T-helper 22 cell (primary cell): Measurements from ENCODE around the gene DNAH12.
"Not testable (repeated sequence)": the region's sequence is repeated elsewhere in the genome, so short reads cannot be mapped to it uniquely, and the experiment has no call there.

Experiments
- DNase-seq: peaks from one replicate; pipeline ENCODE4 v3.0.0-alpha.2; 2020; ENCODE audit warnings: low read depth

The DNAH12 gene

GRCh38 chr3:57314204-57314603, 229.9 kb downstream of the DNAH12 start:
- no peak for DNase-seq

- DNase-seq, result no peak
Measured at GRCh38 chr3:57309769-57310360, 234.3 kb downstream of the DNAH12 start.

- not testable (repeated sequence) for DNase-seq
Measured at GRCh38 chr3:57303520-57303919, 240.6 kb downstream of the DNAH12 start.

- DNase-seq, result no peak
Measured at GRCh38 chr3:57298041-57298440, 246.1 kb downstream of the DNAH12 start.

DNA sequence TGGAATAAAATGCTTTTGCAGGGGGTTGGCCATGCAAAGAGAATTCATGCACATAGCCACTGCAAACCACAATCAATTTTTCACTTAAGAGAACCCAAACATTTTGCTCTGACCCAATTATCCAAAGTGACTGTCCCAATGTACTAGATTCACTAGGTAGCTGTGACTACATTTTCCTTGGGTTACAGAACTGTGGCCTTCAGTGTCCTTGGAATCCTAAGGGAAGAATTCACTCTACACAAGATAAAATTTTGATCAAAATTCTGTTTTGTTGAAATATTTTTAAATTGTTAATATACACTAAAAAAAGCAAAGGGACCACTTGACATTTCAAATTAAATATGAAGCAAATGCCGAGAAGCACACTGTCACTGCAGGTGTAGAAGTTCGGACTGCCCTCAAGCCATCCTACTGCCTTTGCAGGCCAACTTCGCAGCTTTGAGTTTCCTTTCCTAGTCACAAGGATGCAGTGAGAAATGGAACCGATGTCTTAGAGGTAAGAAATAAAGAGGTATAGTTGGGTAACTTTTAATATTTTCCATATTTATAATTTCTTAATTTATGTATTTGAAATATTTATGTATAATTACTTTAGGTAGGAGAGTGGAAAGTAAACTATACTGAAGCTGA, 251.1 kb downstream of the DNAH12 start:
- DNase-seq, result no peak

DNA sequence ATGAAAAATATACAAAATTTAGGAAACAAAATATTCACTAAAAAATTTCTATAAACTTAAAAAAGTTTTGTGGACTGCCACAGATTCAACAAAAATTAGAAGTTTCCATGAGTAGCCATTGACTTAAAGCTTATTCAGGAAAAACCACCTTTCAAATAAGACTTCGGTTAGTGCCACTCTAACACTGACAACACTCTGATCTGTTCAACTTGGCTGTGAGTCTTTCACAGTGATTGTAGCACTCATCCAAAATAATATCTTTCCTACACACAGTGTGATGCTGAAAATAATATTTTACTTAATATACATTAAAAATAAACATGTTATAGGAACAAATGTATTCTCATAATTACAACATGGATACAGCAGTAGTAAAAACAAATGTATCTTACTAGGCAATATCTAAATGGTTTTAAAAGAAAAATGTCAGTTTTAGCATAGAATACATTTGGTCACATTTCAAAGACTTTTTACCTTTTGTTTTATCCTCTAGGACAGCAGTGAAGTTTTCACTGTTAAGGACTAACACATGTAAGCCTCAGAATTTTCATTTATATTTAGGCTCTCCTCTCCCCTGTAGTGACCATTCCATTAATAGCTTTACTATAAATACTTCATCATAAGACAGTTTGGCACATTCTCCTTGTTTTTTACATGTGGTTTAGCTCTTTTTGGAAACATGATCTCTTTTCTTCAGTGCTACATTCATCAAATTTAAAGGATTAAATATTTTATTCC, 251.8 kb downstream of the DNAH12 start, which contains the start of gene ASB14:
Gene ASB14, minus strand, starts transcription at position 527 of the 738 bp plus-strand sequence. CDS start 652 bp downstream, outside the sequence.
- DNase-seq, result no peak

DNA sequence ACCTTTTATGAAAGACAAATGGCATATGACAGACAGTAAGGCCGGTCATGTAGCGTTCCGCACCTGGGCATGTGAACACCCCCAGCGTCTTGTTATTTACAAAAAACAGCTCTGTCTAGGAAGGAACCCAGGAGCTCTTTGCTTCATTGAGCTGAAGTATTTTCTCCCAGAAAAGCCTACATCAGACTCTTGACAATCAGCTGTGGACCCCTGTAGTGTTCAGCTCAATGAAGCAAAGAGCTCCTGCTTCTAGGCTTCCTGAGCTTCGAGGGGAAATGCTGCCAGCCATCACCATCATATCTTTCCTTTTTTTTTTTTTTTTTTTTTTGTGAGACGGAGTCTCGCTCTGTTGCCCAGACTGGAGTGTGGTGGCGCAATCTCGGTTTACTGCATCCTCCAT, 255.7 kb downstream of the DNAH12 start:
- DNase-seq, result no peak

GRCh38 chr3:57287205-57287604, 256.9 kb downstream of the DNAH12 start:
- no peak for DNase-seq

- no peak for DNase-seq
Measured at GRCh38 chr3:57283334-57283733, 260.8 kb downstream of the DNAH12 start.

- no peak for DNase-seq
Measured at GRCh38 chr3:57281715-57282114, 262.4 kb downstream of the DNAH12 start.

DNA sequence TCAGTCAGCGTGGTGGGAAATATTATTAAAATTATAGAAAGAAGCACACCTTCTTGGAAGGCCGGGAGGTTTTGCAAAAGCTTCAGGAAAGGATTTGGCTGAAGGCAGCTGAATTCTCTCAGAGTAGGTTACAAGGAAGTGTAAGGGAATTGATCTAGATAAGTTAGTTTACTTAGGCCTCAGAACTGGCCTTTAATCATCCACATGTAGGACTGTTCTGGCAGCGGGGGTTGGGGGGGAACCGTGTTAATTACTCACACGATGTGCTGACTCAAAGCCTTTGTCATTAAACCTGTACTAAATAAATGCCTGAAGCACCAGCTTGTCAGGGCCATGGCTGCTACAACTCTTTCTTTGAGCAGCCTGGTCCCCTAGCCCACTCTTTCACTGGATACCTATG, 264.5 kb downstream of the DNAH12 start:
- no peak for DNase-seq

DNA sequence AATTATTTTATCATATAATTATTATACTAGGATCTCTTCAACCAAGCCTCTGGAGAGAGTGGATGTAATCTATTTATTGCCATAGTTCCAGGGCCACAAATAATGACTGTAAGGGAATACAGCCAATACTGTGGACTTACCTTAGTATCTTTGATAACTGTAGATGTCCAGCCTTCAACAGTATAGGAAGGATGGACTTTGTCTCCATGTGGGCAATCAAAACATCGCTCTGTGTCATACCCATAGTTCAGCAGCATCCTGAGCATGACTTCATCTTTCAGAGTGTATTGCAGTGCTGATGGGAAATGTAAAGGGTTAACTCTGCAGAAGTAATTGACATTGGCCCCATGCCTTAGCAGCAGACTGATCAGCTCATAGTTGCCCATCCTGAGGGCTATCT, 265.9 kb downstream of the DNAH12 start:
- no peak for DNase-seq

DNA sequence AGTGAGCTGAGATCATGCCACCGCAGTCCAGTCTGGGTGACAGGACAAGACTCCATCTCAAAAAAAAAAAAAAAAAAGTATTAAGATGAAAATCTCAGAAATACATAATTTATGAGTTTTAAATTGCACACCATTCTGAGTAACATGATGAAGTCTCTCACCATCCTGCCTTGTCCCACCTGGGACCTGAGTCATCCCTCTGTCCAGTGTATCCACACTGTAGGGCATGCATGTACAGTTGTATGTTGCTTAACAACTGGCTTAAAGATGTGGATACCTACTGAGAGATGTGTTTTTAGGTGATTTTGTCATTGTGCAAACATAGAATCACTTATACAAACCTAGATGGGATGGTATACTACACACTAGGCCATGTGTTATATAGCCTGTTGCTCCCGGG, 268.8 kb downstream of the DNAH12 start:
- no peak for DNase-seq

DNA sequence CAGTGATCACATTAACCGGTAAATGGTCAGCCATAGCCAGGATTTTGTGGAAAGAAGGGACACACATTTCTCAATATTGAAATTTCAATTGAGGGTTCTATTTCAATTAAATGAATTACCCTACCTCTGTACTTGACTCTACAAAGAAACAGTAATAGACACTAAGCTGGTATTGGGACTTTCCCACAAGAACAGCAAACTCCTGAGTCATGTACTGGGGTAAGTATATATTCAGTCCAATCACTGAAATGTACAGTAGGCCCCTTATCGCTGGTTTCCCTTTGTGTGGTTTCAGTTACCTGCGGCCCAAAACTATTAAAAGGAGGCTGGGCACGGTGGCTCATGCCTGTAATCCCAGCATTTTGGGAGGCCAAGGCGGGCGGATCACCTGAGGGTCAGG, 269.3 kb downstream of the DNAH12 start:
- no peak for DNase-seq

GRCh38 chr3:57268416-57268815, 275.7 kb downstream of the DNAH12 start:
- DNase-seq, result no peak

DNA sequence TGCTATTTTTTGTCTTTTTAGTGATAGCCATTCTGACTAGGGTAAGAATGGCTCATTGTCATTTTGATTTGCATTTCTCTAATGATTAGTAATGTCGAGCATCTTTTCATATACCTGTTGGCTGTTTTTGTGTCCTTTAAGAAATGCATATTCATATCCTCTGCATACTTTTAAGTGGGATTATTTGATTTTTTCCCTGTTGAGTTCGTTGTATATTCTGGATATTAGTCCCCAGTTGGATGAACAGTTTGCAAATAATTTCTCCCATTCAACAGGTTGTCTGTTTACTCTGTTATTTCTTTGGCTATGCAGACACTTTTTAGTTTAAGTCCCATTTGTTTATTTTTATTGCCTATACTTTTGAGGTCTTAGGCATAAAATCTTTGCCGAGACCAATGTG, 282.2 kb downstream of the DNAH12 start:
- DNase-seq, result no peak

DNA sequence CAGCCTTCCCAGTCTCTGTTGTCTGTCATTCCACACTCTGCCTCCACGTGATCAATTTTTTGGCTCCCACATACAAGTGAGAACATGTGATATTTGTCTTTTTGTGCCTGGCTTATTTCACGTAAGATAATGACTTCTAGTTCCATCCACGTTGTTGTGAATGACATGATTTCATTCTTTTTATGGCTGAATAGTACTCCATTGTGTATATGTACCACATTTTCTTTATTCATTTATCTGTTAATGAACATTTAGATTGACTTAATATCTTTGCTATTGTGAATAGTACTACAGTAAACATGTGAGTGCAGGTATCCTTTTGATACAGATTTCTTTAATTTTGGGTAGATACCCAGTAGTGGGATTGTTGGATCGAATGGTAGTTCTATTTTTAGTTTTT, 283.0 kb downstream of the DNAH12 start:
- no peak for DNase-seq

DNA sequence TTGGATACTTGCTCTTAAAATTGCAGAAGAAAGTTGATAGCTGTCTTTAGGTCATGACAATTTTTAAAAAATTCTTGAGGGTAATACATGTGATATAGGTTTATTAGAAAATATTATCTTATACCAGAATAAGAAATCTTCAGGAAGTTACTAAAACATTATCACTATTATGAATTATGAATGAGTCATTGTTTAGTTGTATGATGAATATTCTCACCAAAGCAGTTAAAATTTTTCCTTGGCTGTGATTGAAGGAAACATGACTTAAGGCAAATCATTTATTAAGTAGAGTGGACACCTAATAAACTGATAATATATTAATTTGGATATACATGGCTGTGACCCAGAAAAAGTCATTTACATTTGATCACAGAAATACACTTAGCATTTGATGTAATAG, 286.5 kb downstream of the DNAH12 start:
- DNase-seq, result no peak

DNA sequence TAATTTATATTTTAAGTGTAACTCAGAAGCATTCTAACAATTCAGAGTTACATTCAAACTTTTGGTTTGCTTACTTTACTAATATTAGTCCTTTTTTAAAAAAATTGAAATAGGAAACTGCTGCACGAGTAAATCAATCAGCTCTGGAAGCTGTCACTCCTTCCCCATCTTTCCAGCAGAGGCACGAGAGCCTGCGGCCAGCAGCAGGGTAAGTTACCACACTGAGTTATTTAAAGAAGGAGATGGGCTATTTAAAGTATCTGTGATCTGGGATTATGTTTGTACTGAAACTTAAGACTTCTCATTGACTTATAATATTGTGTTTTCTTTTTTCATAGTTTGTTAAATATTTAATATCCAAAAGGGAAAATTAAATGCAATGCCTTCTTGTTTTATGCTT, 287.3 kb downstream of the DNAH12 start:
- no peak for DNase-seq

DNA sequence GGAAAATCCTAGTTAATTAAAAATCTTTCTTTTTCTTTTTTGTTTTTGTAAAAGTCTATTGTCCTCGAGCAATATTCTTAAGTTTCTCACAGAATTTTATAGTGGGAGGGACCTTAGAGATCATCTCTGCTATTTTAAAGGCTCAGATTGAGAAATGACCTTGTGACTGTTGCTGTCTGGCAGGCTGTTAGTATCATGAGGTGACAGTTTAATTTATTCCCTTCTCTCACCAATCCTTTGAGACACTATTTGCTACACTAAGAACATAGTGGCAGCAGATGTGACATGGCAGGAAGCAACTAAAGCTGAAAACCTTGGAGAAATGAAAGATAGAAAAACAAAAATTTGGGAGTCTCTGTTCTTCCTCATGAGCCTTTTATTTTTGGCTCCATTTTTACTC, 291.7 kb downstream of the DNAH12 start:
- DNase-seq, result no peak

DNA sequence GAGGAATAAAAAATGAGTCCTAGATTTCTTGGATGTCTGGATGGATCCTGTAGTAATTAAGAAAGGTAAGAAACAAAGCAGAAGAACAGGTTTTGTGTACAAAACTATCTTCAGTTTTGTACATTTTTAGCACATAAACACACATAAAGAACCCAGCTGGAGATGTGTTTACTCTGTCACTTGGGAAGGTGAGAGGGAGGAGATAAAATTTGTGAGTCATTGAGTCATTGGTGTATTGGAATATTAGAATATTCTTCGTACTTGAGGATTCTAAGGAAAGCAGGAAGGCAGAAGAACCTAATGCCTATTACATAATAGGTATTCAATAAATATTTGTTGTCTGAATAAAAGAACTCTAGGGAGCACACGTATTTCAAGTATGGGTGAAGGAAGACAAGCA, 299.2 kb downstream of the DNAH12 start:
- no peak for DNase-seq
